H1 (cell line): Measurements from ENCODE around the gene GSTCD. TPM values are rescaled to one million over a fixed set of nuclear protein-coding genes. Genes with fewer than 3 reads are reported as not detected.

Experiments used
- FOSL1 ChIP-seq: IDR thresholded peaks from 2 replicates; pipeline ENCODE4 v1.6.1; 2011; ENCODE audit warnings: mild to moderate bottlenecking, low read depth, low read length, moderate library complexity; ENCODE audit not compliant: insufficient read depth
- polyA plus RNA-seq, 7 experiments: library from polyadenylated mRNA; depleted of rRNA in 3 of 7; stranded (reverse) in 5 of 7; unstranded in 2 of 7; fragments of >200 nt in 5 of 7; fragments of 200-250 nt in 2 of 7; gene quantifications; 1 replicate in 5 of 7; 2 replicates in 1 of 7; 4 replicates in 1 of 7; pipeline versions ENCODE4 v1.2.1 to v1.2.3, GENCODE V29; 2011 to 2013; ENCODE audit warnings: missing spikeins in 2 of 7, mixed read lengths in 2 of 7
- total RNA-seq: library from RNA; stranded (reverse); fragmentation: NEBNext Ultra II Directional; extraction: Animal tissue kit (Norgen Biotek cat#: 25700); gene quantifications from 2 replicates; pipeline ENCODE4 v1.2.1, GENCODE V29; 2021

GSTCD gene
- total and polyA plus RNA-seq, 2 of the 8 experiments (the other 6 are each of a cell fraction or from before 2014, with no cell fraction given) = 8.5 to 24.6 TPM

DNA sequence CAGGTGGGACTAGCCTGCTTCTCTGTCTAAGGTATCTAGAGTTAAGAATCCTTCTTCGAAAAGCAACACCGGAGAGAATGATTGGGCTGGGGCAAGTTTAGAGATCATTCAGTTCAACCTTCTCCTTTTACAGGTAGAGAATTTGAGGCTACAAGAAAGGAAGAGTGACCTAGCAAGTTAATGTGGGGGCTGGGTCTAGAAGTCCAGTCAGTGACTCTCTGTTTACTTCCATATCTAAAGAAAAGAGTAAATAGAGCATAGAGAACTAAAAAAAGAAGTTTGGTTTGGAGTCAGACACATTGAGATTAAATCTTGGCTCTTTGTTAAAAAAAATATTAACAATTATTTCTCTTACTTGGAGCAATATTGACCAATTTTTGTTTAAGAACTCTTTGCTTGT lies 122.6 kb downstream of the GSTCD start (continued):
- TF ChIP-seq FOSL1 = no peak
- TF ChIP-seq, all 59 proteins: peak for 0
